DMS53 (cell line): Measurements from ENCODE around the gene WDFY1.
"Not testable (repeated sequence)": the region's sequence is repeated elsewhere in the genome, so short reads cannot be mapped to it uniquely, and the experiment has no call there.

ENCODE experiments used
- DNase-seq: peaks from one replicate; lab custom pipeline; 2025; lab: John Stamatoyannopoulos, UW

The WDFY1 gene

DNA sequence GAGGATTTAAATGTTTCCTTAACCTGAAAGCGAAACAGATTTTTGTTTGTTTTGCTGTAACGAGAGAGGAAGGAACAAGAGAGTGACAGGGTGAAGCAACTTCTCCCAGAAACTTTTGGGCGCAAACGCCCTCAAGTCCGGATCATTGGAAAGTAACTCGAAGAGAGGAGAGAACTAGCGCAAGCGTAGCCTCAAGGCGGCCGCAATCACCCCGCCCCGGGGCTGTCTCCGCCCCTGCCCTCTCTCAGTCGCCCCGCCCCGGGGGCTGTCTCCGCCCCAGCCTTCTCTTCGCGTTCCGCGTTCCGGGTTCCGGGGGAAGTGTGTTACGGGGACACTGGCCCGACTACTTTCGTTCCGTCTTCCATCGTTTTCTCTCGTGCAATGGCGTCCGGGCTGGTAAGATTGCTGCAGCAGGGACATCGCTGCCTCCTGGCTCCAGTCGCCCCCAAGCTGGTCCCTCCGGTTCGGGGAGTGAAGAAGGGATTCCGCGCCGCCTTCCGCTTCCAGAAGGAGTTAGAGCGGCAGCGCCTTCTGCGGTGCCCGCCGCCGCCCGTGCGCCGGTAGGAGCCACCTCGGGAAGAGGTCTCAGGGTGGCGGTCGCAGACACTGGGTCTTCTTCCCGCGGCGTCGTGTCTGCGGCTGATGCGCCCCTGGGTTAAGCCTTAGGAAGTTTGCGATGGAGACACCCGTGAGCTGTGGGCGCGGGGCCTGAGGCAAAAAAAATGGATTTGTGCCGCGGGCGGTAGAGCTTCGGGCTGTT lies 12.1 kb upstream of the WDFY1 start, which contains the start of gene MRPL44:
TSS of gene MRPL44 (plus strand) at position 372 of the 760 bp plus-strand sequence. CDS start at position 382, 10 bp downstream.
- DNase-seq: peak; percentile 95

DNA sequence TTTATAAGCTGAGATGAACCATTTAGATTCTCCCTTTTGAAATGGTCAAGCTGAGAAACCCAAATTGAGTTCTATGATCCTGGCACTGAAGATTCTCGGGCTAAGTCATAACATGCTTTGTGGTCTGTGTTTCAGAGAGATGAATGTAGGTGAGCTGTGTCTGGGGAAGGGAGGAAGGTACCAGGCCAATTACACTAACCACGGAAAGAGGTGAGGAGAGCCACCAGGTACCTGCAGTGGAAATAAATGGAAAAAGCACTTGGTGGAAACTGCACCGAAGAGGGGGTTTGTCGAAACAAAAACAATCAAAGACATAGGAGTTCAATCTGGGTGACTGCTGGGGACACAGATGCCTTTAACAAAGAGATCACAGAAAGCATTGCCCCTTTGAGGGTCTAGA lies 11.2 kb upstream of the WDFY1 start:
- no peak for DNase-seq

GRCh38 chr2:223954401-223954800 lies 9.3 kb upstream of the WDFY1 start:
- DNase-seq: peak; percentile 9

GRCh38 chr2:223952280-223952968 lies 7.3 kb upstream of the WDFY1 start:
- DNase-seq: peak; percentile 15

GRCh38 chr2:223950448-223951347 lies 5.6 kb upstream of the WDFY1 start:
- DNase-seq: peak; percentile 9

- DNase-seq: peak; percentile 3
Observed at GRCh38 chr2:223949241-223949840, 4.2 kb upstream of the WDFY1 start.

DNA sequence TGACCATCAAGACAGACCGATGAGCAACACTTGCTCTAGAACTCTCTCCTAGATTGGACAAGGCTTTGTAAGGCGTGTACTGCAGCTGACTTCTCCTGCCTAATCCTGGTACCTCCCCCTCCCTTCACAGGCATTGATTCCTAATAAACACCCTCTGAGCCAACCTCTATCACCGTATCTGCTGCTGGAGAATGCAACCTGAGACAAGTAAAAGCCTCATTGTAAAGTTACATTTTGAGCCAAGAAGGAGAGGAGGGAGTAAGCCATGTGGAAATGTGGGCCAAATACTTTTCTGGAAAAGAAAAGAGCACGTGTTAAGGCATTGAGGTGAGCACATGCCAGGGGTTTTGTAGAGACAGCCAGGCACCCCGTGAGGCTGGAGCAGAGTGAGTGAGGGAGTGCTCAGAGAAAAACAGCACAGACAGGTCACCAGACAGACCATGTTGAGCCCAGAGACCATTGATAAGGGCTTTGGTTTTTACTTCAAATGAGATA lies 2.6 kb upstream of the WDFY1 start:
- DNase-seq: no peak

GRCh38 chr2:223945755-223946154 lies 620 bp upstream of the WDFY1 start:
- peak; percentile 6 for DNase-seq

- no peak for DNase-seq
Observed at GRCh38 chr2:223944166-223944702, 901 bp downstream of the WDFY1 start.

DNA sequence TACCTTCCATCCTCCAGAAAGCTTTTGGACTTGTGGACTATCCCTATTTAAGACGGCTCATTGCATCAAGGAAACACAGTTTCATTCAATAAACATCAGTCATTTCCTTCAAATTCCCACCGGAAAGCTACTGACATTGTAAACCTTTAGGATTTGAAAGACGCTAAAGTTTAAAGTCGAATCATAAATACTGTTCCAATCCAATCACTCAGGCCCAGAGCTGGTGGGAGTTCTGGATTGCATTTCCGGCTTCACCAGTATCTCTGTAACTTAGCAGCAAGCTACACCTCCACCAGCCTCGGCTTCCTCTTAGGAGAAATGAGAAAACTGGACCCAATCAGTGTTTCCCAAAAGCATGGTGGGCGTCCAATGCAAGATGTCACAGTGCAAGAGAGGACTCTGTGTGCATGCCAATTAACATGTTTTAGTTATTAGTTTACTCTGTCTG lies 1.6 kb downstream of the WDFY1 start:
- no peak for DNase-seq

- no peak for DNase-seq
Observed at GRCh38 chr2:223943135-223943534, 2.0 kb downstream of the WDFY1 start.

- DNase-seq: no peak
Observed at GRCh38 chr2:223941579-223942277, 3.4 kb downstream of the WDFY1 start.

DNA sequence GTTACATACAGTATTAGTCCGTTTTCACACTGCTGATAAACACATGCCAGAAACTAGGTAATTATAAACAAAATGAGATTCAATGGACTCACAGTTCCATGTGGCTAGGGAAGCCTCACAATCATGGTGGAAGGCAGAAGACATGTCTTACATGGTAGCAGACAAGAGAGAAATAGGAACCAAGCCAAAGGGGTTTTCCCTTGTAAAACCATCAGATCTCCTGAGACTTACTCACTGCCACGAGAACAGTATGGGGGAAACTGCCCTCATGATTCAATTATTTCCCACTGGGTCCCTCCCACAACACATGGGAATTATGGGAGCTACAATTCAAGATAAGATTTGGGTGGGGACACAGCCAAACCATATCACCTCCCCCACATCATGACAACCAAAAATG lies 5.7 kb downstream of the WDFY1 start:
- not testable (repeated sequence) for DNase-seq

- DNase-seq: no peak
Observed at GRCh38 chr2:223937535-223937934, 7.6 kb downstream of the WDFY1 start.

DNA sequence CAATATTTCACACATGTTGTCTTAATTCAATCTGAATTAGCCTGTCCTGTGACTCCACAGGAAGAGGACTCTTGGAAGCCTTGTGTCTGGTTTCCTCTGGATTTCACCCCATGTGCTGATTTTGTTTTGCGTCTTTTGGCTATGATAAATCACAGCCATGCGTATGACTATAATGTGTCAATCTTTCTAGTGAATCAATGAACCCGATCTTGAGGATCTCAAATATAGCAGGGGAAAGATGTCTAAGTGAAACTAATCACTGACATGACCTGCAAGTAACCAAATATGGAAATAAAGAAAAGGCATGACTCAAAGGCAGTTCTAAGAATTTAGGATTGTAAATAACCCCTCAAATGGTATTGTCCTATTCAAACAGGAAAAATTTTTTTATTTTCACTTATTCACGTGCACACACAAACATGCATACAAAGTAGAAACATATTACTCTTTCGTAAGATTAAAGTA lies 8.2 kb downstream of the WDFY1 start:
- DNase-seq: no peak

DNA sequence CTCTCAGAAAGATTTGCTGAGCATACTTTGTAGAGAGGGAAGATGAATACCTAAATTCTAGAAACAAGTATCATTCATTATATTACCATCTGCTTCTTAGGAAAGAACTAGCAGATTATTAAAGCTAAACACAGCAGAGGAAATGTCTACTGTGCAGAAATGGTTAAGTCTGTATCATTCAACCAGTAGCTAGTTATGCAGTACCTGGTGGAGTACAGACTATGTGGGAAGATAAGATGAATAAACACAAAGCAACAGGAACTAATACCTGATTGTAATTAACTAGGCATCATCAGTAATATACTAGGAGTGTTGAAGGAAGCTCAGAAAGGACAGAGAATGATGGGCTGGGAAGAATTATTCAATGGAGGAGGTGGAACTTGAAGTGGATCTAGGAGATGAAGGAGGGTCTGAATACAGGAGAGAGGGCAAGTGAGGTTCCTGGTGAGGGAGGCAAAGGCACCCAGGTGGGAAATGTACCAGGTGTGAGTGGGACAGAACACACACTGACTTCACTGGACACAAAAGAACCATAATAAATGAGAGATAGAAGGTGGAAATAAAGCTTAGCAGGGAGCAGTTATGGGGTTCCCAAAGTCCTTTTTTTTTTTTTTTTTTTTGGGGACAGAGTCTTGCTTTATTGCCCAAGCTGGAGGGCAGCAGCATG lies 9.5 kb downstream of the WDFY1 start:
- DNase-seq: no peak

DNA sequence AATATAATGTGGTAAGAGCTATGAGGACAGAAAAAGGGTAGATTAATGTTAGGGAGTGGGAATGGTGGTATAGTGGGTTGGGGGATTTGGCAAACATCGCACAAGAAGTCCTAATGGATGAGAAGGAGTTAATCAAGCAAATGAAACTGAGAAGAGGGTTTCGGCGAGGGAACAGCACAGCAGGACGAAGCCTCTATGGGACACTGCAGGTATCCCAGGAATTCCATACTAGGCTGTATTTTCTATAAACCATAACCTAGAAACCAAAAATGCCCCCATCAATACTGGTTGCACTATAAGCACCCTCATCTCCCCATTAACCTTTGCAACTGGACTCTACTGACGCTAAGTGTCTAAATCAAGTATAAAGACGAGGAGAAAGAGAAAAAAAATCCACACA lies 10.3 kb downstream of the WDFY1 start:
- DNase-seq: no peak

- no peak for DNase-seq
Observed at GRCh38 chr2:223932816-223933800, 12.0 kb downstream of the WDFY1 start.
